DOHH2 (cell line): Measurements from ENCODE around the gene IFI27L1.
A peak's percentile ranks its signal among the peaks of the same experiment; 100 is the strongest.

ENCODE experiments used
- H3F3A ChIP-seq: fragments of 200-600 bp; sonication (generic), shearing (Covaris generic); 2 replicates; pipeline ENCODE4 v1.6.0; 2016; ENCODE audit warnings: antibody characterized with exemption, mild to moderate bottlenecking; ENCODE audit not compliant: control insufficient read depth, insufficient read depth
- H3K27ac ChIP-seq: fragments of 200-600 bp; sonication (generic); 2 replicates; pipeline ENCODE4 v1.5.1; 2014; ENCODE audit warnings: low read depth, mild to moderate bottlenecking, low read length, moderate library complexity
- H3K27me3 ChIP-seq: fragments of 200-600 bp; sonication (generic); 2 replicates; pipeline ENCODE4 v1.6.1; 2014; ENCODE audit warnings: mild to moderate bottlenecking, low read length, mixed read lengths; ENCODE audit not compliant: control insufficient read depth
- H3K36me3 ChIP-seq: fragments of 200-600 bp; sonication (generic); 2 replicates; pipeline ENCODE4 v1.6.1; 2014; ENCODE audit warnings: mild to moderate bottlenecking, low read length, moderate library complexity, mixed read lengths; ENCODE audit not compliant: control insufficient read depth
- H3K4me1 ChIP-seq: fragments of 200-600 bp; sonication (generic); 2 replicates; pipeline ENCODE4 v1.6.1; 2014; ENCODE audit warnings: mild to moderate bottlenecking, low read length, mixed read lengths; ENCODE audit not compliant: control insufficient read depth
- H3K4me2 ChIP-seq: fragments of 200-600 bp; sonication (generic); 2 replicates; pipeline ENCODE4 v1.6.0; 2014; ENCODE audit warnings: mild to moderate bottlenecking, low read length, moderate library complexity
- H3K4me3 ChIP-seq: fragments of 200-600 bp; sonication (generic); 2 replicates; pipeline ENCODE4 v1.5.1; 2014; ENCODE audit warnings: mild to moderate bottlenecking, low read length, mixed read lengths
- H3K79me2 ChIP-seq: fragments of 200-600 bp; sonication (generic); 2 replicates; pipeline ENCODE4 v1.6.1; 2014; ENCODE audit warnings: mild to moderate bottlenecking, low read length, mixed read lengths; ENCODE audit not compliant: control insufficient read depth
- H3K9me2 ChIP-seq: fragments of 200-600 bp; sonication (generic); replicated peaks from 2 replicates; pipeline ENCODE4 v1.6.1; 2014; ENCODE audit warnings: mild to moderate bottlenecking, low read length, mixed read lengths; ENCODE audit not compliant: control insufficient read depth
- H3K9me3 ChIP-seq: fragments of 200-600 bp; sonication (generic); 2 replicates; pipeline ENCODE4 v1.6.1; 2014; ENCODE audit warnings: antibody characterized with exemption, low read length, mixed read lengths; ENCODE audit not compliant: control insufficient read depth, insufficient read depth
- H4K20me1 ChIP-seq: fragments of 200-600 bp; sonication (generic); 2 replicates; pipeline ENCODE4 v1.6.0; 2014; ENCODE audit warnings: low read depth, mild to moderate bottlenecking, antibody characterized with exemption, low read length, moderate library complexity; ENCODE audit not compliant: control insufficient read depth, insufficient read depth
- CTCF ChIP-seq: fragments of 200-600 bp; sonication (generic); IDR thresholded peaks from one replicate; pipeline ENCODE4 v1.5.1; 2014; ENCODE audit warnings: antibody characterized with exemption, mild to moderate bottlenecking, low read depth, low read length; ENCODE audit not compliant: poor library complexity, severe bottlenecking
- EZH2phosphoT487 ChIP-seq: fragments of 200-600 bp; sonication (generic); IDR thresholded peaks from 2 replicates; pipeline ENCODE4 v1.6.1; 2017; ENCODE audit warnings: borderline replicate concordance, mild to moderate bottlenecking, antibody characterized with exemption, low read length, moderate library complexity, mixed read lengths

The IFI27L1 gene

GRCh38 chr14:94080621-94081385, at the start of gene IFI27L1, which contains the start of gene DDX24:
Gene IFI27L1, plus strand, starts transcription at chr14:94081310. Its CDS starts 15,628 bp downstream, at chr14:94096938.
Gene DDX24, minus strand, starts transcription at chr14:94081202. Its CDS starts 1,460 bp downstream, at chr14:94079742.
- Histone ChIP-seq H3K9me2 (no peaks in the 10 kb centered on the region), H3K4me3 (peak within 1 kb of the TSS; percentile 97), H3K4me1 (peaks cover 43% of the 10 kb centered on the region), H3K79me2 (peaks cover 75% of the 10 kb centered on the region), H4K20me1 (peaks cover 9% of the 10 kb centered on the region; the same call in 1 of the 2 replicates), H3K36me3 (peaks cover 43% of the 10 kb centered on the region), H3K9me3 (no peaks in the 10 kb centered on the region), H3F3A (no peaks in the 10 kb centered on the region), H3K27ac (peak within 1 kb of the TSS; percentile 62), H3K27me3 (no peaks in the 10 kb centered on the region), H3K4me2 (peak within 1 kb of the TSS; percentile 87)
- TF ChIP-seq EZH2phosphoT487 (no peak), CTCF (no peak)

GRCh38 chr14:94031883-94032279, 49.2 kb upstream of the IFI27L1 start:
- no peaks in the 10 kb centered on the region for H3K9me3 ChIP-seq
- H3K4me3 ChIP-seq: no peak overlapping the region
- no peaks in the 10 kb centered on the region for H3K36me3 ChIP-seq
- H3K27me3 ChIP-seq: peaks cover 3% of the 10 kb centered on the region; the same call in 1 of the 2 replicates
- H3K79me2 ChIP-seq: no peaks in the 10 kb centered on the region
- TF ChIP-seq CTCF (no peak), EZH2phosphoT487 (no peak)
- no peaks in the 10 kb centered on the region for H3K9me2 ChIP-seq
- H3F3A ChIP-seq: no peaks in the 10 kb centered on the region
- no peak overlapping the region for H3K27ac ChIP-seq
- H3K4me1 ChIP-seq: no peaks in the 10 kb centered on the region
- H3K4me2 ChIP-seq: no peak overlapping the region
- no peaks in the 10 kb centered on the region for H4K20me1 ChIP-seq

- Histone ChIP-seq H3K4me2 (no peak overlapping the region), H3K36me3 (no peaks in the 10 kb centered on the region), H3K27me3 (no peaks in the 10 kb centered on the region), H3K9me3 (no peaks in the 10 kb centered on the region), H3K9me2 (no peaks in the 10 kb centered on the region), H3F3A (no peaks in the 10 kb centered on the region), H3K4me1 (no peaks in the 10 kb centered on the region), H4K20me1 (no peaks in the 10 kb centered on the region), H3K4me3 (no peak overlapping the region), H3K79me2 (no peaks in the 10 kb centered on the region), H3K27ac (no peak overlapping the region)
- TF ChIP-seq CTCF (no peak), EZH2phosphoT487 (no peak)
Measured at GRCh38 chr14:94034886-94035285, 46.2 kb upstream of the IFI27L1 start.
